HPDE6-E6E7 (cell line): ENCODE results near the gene FYTTD1.
A peak's percentile ranks its signal among the peaks of the same experiment; 100 is the strongest.

Experiments
- DNase-seq: peaks from one replicate; pipeline ENCODE4 v3.0.0; 2011; ENCODE audit warnings: missing footprints; ENCODE audit errors: extremely low spot score

Gene FYTTD1

DNA sequence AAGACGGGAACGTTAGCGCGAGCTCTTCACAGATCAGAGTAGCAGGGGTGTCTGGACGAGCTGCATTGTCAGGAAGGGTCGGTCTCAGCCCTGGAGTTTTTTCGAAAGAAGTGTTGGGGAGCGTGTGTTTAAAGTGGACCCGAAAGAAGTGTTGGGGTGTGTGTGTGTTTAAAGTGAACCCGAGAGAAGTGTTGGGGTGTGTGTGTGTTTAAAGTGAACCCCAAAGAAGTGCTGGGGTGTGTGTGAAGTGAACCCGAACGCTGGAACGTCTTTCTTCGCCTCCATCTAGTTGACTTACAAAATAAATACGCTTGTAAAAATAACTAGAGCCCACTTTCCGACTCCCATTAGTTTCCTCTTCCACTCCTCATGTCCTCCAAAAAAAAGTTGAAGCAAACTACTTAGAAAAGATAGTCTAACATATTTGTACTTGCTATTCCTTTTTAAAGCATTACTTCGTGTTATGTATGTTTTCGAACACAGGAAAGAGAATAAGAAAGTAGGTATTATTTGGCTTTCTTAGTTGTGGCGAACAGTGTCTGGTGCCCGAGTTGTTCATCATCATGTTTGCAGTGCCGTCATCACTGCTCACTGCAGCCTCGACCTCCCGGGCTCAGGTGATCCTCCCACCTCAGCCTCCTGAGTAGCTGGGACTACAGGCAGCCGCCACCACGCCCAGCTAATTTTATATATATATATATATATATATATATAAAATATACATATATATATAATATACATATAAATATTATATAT lies 42.4 kb downstream of the FYTTD1 start:
- no peak for DNase-seq

DNA sequence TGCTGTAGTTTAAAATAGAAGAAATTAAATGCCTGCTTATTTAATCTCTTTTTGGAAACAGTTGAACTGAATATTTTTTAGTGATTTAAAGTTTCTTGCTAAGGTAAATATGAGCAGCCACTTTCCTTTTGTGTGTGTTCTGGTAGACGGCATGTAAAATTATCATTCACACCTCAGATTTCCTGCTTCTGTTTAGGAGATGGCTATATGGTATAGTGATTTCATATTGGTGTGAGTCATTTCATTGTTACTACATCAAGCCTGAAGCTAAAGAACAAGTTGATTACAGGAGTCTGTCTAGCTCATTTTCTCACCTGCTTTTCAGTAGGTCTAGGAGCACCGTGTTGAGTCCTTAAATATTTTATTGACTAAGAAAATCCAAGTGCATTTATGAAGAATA lies 43.6 kb downstream of the FYTTD1 start:
- peak; percentile 58 for DNase-seq

DNA sequence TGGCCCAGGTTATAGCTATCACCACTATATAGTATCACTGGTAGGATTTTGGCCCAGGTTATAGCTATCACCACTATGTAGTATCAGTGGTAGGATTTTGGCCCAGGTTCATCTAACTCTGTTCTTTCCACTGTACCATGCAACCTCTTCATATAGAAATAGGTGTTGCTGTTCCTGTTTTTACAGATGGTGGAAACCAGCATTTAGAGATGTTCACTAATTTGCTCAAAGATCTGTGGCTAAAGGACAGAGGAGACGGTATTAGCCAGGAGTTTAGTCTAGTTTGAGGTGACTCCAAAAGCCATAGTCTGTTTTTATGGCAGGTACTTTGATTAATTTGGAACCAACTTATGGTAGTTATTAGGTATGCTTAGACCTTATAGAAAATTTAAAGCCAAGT lies 44.4 kb downstream of the FYTTD1 start:
- no peak for DNase-seq

DNA sequence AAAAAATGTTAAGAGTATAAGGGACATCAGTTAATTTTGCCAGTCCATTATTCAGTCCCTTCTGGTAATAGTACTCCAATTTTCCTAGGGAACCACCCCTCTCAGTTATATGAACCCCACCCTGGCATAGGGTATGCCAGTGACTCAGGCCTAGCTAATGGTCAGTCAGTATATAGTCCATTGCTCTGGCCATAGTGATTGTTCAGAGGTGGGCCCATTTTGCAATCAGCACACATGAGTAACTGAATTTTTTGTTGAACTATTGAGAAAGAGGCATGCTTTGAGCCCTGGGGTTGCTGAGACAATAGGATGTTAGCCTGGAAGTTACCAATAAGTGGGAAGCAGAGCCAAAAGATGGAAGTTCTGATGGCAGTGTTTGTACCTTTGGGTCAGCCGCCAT lies 45.5 kb downstream of the FYTTD1 start:
- no peak for DNase-seq

DNA sequence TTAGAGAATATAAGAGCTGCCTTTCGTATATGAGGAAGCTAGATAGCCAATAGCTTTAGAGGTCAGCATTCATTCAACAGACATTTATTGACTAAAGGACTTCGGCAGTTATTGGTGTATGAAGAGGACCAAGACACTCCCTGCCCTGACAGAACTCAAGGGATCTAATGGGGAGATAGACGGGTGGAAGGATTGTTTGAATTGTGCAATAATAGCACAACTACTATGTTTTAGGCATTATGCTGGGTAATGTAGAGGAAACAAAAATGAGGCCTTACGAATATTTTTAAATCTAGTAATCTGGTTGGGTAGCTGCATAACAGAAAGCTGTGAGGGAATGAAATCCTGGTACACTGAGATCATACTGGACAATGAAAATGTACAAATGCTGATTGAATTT lies 46.4 kb downstream of the FYTTD1 start:
- no peak for DNase-seq

DNA sequence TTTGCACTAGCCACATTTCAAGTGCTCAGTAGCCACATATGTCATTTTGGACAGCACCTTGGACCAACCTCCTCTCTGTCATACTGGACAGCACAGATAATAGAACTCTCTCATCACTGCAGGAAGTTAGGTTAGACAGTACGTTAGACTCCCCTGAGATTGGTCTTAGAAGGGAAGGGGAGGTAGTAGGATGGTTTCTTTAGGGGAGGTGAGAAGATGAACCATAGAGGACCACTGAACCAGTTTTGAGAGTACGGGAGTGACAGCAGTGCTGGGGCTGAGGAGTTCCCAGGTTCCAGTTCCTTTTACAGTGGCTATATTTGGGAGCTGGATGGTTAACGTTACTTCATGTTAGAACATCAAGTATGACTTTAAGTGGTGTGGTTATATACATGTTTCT lies 49.2 kb downstream of the FYTTD1 start:
- DNase-seq = no peak

DNA sequence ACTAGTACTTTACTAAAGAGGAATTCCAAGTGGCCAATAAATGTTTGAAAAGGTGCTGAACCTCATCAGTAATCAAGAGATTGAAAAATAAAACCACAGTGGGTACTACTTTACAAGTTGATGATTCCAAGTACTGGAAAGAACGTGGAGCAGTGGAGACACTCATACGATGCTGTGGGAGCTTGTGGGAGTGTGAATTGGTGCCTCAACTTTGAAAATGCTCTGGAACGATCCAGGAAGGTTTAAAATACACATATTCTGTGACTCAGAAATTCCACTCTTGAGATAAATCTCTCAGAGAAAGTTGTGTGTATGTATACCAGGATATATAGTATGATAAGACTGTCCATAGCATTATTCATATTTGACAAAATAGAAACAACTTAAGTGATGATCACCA lies 50.7 kb downstream of the FYTTD1 start:
- DNase-seq = no peak

DNA sequence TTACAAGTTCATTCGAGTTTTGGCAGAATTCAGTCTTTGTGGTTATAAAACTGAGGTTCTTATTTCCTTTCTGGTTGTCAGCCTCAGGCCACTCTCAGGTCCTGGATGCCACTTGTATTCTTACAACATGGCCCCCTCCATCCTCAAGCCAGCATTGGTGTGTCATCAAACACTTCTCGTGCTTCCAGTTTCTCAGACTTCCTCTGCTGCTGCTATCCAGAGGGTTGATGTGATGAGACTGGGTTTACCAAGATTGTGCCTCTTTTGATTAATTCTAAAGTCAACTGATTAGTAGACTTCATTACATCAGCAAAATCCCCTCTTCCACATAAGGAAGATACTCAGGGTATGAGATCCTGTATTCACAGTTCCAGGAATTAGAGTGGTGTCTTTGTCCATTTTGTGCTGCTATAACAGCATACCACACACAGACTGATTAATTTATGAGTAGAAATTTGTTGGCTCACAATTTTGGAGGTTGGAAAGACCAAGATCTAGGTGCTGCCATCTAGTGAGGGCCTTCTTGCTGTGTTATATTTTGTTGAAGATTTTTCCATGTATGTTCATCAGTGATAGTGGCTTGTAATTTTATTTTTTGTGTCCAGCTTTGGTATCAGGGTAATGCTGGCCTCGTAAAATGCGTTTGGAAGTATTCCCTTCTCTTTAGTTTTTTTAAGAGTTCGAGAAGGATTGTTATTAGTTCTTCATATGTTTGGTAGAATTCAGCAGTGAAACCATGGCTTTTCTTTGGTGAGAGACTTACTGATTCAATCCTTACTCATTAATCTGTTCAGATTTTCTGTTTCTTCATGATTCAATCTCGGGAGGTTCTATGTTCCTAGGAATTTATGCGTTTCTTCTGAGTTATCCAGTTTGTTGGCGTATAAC lies 52.5 kb downstream of the FYTTD1 start:
- no peak for DNase-seq

DNA sequence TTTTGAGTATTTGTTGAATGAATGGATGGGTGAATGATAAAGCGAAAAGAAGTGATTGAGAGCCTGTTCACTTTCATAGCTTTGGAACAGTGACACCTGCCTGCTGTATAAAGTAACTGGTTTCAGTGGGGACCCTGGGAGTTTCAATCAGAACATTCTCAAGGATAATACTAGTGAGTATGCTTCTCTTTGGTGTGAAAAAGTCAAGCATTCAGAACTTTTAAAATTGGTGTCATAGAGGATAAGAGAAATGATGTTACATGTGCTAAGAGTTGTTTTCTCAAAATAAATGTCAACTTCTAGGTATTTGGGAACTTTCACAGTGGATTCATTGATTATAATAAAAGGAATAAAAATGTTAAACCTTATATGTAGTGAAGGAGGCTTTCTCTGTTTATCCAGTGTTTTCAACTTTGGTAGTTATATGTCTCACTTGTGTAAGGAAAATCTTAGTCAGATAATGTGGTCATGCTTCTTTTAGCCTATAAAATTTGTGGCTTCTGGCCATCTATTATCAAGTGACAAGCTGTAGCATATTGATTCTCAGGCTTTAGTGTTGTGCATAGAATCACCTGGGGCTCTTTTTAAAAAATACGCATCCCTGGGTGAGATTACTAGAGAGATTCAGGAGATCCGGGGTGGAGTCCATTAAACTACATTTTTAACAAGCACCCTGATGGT lies 53.2 kb downstream of the FYTTD1 start:
- DNase-seq = no peak

DNA sequence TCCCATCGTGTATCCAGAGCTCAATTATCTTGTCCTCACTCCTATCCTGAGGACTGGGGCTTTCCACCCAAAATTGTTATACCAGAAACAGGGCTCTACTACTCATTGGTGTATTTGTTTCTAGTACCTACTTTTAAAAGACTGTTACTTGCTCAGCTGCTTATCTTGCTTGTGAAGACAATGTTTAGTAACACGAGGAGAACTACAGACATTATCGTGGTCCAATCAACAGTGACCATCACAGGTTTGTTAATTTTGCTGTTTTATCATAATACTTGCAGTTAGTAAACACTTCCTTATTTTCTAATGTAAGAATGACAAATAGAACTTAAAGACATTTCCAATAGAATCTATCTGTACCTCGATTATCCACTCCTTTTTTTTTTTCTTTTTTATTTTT lies 54.8 kb downstream of the FYTTD1 start:
- no peak for DNase-seq

DNA sequence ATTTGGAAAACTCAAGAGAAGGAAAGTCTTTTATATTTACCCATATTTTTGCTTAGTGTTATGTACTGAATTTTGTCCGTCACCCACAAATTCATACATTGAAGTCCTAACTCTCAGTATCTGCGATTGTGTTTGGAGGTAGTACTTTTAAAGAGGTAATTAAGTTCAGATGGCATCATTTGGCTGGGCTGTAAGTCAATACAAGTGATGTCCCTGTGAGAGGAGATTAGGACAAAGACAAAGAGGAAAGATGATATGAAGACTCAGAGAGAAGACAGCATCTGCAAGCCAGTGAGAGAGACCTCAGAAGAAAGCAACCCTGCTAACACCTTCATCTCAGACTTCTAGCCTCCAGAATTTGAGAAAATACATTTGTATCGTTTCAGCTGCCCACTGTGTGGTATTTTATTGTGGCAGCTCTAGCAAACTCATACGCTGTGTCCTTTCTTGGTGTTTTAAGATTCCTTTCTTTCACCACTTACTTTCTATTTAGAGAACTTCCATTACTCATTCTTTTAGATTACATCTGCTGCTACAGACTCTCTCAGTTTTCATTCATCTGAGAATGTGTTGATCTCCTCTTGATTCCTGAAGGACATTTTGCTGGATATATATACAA lies 58.4 kb downstream of the FYTTD1 start:
- no peak for DNase-seq

DNA sequence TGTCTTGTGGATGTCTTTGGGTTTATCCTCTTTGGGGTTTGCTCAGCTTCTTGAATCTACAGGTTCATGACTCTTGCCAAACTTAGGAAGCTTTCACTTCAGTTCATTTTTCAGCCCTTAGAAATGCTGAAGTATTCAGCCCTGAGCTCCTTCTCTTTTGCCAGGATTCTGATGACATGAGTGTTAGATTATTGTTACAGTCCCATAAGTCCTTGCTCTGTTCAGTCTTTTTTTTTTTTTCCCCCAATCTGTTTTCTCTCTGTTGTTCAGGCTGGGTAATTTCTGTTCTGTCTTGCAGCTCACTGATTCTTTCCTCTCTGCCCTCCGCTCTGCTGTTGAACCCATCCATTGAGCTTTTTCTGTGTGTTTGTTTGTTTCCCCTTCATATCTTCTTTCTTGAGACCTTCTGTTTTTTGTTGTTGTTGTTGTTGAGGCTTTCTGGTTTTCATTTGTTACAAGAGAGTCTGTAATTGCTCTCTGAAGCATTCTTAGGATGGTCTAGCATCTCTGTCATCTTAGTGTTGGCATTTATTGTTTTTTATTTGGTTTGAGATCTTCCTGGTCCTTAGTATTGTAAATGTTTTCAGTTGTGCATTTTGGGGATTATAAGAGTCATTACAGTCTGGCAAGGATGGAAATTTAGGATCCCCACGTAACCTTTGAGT lies 59.8 kb downstream of the FYTTD1 start:
- no peak for DNase-seq

DNA sequence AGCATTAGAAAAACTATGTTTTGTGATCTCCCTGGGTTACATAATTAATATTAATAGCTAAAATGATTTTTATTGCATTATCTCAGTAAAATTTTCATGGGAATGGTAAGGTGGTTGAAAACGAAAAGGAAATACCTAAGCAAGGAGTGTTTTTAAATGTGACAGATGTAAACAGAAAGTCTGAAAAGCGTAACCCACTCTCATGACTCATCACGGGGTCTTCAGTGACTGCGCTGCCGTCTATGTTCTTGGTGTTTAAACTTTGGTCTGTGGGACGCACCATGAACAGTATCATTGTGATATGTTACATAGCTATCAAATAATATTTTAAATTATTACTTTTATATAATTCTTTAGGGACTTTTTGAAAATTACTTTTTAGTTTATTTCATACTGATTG lies 61.2 kb downstream of the FYTTD1 start:
- DNase-seq = no peak

DNA sequence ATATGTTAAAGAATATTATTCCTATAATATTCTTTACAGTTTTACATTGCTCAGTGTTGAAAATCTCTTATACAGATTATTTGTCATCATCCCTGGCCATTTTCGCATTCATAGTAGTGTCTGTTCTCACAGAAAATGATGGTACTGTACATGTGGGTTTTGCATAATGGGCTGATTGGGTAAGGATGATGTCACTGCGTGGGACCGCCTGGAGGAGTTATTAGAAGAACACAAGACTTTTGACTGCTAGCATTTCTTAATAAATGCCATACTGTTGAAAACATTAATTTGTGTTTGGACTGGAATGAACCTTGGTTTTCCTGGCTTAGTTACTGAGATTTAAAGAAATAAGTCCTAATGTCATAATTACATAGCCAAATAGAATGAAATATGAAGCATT lies 61.7 kb downstream of the FYTTD1 start:
- no peak for DNase-seq

DNA sequence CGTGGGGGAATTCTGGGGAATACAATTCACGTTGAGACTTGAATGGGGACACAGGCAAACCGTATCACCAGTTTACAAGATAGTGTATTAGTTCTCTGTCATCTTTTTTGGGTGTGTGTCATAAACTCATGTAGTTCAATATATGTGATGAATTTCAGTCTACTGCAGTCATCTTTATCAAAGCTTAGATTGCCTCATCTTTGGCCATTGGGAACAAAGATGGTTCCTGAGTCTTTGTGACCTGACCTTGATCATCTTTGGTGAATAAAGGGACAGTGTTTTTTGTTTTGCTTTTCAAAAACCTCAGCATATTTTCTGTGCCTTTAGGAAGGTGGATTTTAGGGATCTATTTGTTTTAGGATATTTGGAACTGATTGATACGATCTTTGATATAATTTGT lies 64.7 kb downstream of the FYTTD1 start:
- DNase-seq = no peak

DNA sequence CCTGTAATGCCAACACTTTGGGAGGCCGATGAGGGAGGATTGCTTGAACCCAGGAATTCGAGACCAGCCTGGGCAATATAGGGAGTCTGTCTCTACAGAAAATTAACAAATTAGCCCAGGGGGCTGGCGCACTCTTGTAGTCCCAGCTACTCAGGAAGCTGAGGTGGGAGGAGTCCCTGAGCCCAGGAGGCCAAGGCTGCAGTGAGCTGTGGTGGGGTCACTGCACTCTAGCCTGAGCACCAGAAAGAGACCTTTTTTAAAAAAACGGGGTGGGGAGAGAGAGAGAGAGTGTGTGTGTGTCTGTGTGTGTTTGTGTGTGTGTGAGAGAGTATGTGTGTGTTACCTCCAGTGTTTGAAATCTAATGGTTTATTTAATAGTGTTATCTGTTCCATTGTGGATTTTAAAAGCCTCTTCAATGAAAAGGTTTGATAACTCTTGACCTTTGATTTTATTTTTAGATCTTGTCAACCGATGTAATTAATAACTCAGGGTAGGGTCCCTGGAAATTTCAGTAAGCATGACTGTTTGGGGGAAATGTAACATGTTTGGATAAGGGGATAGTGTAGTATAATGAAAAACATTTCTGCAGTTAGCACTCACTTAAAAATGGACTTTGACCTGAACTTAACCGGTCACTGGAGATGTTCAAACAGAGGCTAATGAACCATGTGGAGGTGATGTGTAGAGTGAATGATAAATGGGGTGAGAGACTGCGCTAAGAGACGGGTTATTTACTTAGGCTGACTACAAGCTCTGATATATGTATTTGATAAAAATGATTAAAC lies 71.1 kb downstream of the FYTTD1 start:
- no peak for DNase-seq

DNA sequence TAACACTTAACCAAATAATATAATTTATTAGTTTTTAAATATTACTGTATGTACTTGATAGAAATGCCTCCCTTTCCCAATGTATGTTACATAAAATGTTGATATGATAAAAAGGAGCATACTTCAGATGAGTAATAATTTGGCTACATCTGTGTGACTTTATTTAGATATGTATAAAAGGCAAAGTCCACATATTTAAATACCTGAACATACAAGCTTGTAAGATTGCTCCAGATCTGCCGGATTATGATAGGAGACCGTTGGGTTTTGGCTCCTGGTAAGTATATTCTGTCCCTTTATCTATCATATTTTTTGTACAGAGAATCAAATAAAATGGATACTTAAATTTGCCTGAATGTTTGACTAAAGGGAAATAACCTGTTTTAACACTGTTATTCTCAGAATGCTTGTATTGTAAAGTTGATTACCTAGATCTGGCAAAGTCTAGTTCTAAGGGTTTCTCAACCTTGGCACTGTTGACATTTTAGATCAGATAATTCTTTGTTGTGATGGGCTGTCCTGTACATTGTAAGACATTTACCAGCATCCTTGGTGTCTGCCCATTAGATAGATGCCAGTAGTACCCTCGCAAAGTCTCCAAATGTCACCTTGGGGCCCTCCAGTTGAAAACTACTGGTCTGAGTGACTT lies 79.8 kb downstream of the FYTTD1 start:
- no peak for DNase-seq

DNA sequence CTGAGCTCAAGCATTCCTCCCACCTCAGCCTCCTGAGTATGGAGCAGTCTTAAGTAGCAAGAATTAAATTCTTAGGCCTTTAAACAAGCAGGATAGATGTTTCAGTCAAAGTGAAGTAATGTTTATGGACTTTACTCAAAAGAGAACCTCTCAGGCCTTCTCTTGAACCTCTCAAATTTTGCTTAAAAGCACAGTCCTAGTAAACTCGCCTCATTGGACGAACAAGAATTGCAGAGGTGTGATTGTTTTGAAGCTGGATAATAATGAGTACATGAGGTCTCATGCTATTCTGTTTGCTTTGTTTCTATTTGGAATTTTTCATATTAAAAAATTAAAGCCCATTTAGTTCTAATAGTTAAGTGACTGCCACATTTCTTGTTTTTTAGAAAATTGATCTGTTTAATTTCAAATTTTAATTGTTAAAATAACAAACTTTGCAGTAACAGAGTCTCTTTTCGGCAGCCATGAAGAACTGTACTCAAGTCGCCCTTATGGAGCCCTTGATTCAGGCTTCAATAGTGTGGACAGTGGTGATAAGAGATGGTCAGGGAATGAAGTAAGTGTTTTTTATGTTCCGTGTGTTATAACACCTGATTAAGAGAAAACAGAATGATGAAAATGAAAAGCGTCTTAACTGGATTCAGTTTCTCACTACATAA lies 80.8 kb downstream of the FYTTD1 start:
- DNase-seq = no peak

DNA sequence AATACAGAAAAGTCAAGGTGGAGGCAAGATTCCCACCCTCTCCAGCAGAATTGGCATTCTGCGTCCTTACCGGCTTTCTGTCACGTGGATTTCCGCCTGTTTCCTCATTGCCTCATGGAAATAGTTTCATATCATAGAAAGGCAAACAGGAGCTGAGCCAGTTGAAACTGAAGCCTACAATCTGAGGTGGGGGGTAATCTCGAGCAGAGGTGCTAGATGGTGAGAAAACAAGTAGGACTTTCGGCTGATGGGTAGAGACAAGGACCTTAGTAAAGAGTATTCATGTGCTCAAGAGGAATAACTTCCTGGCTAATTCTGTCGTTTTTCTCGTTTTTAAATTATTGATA lies 81.3 kb downstream of the FYTTD1 start:
- no peak for DNase-seq
